ENCODE measurements around the gene ZNF410.
"Not testable (repeated sequence)": the region's sequence is repeated elsewhere in the genome, so short reads cannot be mapped to it uniquely, and the experiment has no call there.

Gene ZNF410, protein sequence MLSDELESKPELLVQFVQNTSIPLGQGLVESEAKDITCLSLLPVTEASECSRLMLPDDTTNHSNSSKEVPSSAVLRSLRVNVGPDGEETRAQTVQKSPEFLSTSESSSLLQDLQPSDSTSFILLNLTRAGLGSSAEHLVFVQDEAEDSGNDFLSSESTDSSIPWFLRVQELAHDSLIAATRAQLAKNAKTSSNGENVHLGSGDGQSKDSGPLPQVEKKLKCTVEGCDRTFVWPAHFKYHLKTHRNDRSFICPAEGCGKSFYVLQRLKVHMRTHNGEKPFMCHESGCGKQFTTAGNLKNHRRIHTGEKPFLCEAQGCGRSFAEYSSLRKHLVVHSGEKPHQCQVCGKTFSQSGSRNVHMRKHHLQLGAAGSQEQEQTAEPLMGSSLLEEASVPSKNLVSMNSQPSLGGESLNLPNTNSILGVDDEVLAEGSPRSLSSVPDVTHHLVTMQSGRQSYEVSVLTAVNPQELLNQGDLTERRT

GRCh38 chr14:73886449-73887317, at the start of gene ZNF410:
Gene ZNF410, plus strand, starts transcription at chr14:73886859. Its CDS starts 5,317 bp downstream, at chr14:73892176.
- peak; percentile 92 for DNase-seq

- DNase-seq, result not testable (repeated sequence)
Observed at GRCh38 chr14:73838293-73839034, 48.2 kb upstream of the ZNF410 start.

- no peak for DNase-seq
Observed at GRCh38 chr14:73842201-73842600, 44.5 kb upstream of the ZNF410 start.

DNA sequence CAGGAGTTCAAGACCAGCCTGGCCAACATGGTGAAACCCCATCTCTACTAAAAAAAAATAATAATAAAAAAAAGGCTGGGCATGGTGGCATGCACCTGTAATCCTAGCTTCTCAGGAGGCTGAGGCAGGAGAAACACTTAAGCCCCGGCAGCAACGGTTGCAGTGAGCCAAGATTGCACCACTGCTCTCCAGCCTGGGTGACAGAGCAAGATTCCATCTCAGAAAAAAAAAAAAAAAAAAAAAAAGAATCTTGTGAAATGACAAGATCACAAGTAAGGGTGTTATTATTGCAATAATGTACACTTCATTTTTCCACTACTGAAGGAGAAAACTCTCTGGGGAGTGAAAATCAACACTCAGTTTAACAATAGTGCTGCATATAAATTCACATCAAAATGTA, 43.8 kb upstream of the ZNF410 start:
- no peak for DNase-seq

DNA sequence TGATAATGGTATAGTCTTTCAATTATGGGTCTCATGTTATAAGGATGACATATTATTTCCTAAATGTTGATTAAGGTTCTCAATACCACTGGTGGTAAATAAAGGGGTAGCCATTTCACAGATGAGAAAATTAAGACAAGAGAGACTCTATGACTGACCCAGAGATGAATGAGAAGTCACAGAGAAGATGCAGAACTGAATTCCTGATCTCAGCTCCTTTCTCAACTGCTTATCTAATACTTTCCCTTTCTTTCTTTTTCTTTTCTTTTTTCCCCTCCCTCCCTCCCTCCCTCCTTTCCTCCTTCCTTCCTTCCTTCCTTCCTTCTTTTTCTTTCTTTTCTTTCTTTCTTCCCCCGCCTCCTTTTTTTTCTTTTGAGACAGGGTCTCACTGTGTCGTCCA, 43.4 kb upstream of the ZNF410 start:
- DNase-seq, result no peak

GRCh38 chr14:73846947-73847346, 39.7 kb upstream of the ZNF410 start:
- no peak for DNase-seq

DNA sequence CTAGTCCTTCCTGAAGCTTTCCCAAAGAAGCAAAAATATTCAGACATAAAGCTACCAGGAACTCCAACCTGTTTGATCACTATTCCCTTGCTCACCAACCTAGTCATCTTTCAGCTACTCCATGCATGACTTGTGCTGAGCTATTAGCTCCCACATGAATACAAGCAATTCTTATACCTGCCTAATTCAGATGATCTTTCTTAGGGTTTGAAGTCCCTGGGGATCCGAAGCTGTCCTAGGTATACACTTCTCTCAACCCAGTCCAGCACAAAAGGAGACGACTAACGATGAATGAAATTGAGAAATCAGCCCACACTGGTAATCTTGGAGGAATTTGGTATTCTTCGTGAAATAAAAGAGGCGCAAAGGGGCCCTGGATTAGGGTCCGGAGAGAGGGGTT, 35.7 kb upstream of the ZNF410 start:
- no peak for DNase-seq

- DNase-seq, result peak; percentile 94
Observed at GRCh38 chr14:73851567-73852382, 34.9 kb upstream of the ZNF410 start, which contains the start of gene PTGR2. Gene PTGR2, plus strand, starts transcription at chr14:73851831. Its CDS starts 7,032 bp downstream, at chr14:73858863.

- no peak for DNase-seq
Observed at GRCh38 chr14:73859145-73859544, 27.5 kb upstream of the ZNF410 start.

DNA sequence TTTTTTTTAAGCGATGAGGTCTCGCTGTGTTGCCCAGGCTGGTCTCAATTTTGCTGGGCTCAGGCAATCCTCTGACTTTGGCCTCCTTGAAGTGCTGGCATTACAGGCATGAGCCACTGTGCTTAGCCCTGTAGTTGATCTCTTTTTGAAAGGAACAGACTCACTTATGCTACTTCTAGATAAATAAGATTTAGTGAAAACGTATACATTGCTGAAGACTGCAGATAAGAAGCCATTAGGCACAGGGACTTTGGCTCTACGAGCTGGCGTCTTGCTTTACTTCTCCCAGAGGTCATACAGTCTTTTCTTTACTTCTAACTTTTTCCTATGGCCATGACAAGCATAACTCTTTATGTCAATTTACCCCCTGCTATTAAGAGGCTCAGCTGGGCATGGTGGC, 25.6 kb upstream of the ZNF410 start:
- no peak for DNase-seq

GRCh38 chr14:73862480-73862879, 24.2 kb upstream of the ZNF410 start:
- DNase-seq, result no peak

- no peak for DNase-seq
Observed at GRCh38 chr14:73863209-73863608, 23.4 kb upstream of the ZNF410 start.

DNA sequence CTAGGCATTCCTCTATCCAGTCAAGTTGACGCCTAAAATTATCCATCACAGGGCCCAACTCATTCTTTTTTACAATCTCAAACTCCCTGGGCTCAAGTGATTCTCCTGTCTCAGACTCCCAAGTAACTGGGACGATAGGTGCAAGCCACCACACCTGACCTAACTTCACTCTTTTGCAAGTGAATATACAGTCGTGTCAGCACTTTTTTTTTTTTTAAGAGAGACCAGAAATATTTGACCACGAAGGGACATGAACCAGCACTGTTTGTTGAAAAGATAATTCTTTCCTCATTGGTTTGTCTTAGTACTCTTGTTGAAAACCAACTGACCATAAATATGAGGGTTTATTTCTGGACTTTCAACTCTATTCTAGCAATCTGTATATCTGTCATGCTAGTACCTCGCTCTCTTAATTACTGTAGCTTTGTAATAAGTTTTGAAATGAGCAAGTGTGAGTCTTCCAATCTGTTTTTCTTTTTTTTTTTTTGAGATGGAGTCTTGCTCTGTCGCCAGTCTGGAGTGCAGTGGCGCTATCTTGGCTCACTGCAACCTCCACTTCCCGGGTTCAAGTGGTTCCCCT, 21.0 kb upstream of the ZNF410 start:
- DNase-seq, result no peak

DNA sequence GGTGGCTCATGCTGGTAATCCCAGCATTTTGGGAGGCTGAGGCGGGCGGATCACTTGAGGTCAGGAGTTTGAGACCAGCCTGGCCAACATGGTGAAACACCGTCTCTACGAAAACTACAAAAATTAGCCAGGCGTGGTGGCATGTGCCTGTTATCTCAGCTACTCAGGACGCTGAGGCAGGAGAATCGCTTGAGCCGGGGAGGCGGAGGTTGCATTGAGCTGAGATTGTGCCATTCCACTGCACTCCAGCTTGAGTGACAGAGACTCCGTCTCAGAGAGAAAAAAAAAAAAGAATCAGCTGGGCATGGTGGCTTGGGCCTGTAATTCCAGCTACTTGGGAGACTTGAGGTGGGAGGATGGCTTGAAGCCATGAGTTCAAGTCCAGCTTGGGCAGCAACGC, 16.9 kb upstream of the ZNF410 start:
- not testable (repeated sequence) for DNase-seq

- DNase-seq, result no peak
Observed at GRCh38 chr14:73870525-73871235, 16.0 kb upstream of the ZNF410 start.

DNA sequence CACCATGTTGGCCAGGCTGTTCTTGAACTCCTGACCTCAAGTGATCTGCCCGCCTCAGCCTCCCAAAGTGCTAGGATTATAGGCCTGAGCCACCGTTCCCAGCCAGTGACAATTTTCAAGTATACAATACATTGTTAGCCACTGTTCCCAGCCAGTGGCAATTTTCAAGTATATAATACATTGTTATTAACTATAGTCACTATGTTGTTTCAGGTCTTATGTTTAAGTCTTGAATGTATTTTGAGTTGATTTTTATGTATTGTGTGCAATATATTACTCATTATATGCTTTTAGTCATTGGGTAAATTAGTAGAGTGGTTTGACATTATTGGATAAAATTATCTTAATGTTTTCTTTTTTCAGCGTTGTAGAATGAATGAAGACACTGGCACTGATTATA, 13.0 kb upstream of the ZNF410 start:
- no peak for DNase-seq

GRCh38 chr14:73877790-73878189, 8.9 kb upstream of the ZNF410 start:
- DNase-seq, result no peak

DNA sequence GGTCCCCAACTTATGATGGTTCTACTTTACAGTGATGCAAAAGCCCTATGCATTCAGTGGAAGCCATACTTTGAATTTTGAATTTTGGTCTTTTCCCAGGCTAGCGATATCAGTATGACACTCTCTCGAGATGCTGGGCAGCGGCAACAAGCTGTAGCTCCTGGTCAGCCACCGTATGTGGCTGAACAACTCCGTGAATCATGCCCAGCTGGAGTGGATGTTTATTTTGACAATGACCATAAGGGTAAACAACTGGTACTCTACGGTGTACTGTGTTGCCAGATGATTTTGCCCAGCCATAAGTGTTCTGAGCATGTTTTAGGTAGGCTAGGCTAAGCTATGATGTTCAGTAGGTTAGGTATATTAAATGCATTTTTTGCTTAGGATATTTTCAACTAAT, 8.2 kb upstream of the ZNF410 start:
- no peak for DNase-seq

DNA sequence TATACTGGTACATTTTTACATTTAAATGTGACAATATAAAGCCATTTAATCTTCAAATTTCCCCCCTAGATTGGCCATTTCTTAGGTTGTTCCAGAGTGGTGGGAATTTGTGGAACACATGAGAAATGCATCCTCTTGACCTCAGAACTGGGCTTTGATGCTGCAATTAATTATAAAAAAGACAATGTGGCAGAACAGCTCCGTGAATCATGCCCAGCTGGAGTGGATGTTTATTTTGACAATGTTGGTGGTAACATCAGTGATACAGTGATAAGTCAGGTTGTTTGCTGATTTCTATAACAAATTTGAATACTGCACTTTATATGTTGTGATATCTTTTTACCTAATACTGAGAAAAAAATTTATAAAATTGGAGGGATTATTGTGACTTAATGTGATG, 7.6 kb upstream of the ZNF410 start:
- no peak for DNase-seq

DNA sequence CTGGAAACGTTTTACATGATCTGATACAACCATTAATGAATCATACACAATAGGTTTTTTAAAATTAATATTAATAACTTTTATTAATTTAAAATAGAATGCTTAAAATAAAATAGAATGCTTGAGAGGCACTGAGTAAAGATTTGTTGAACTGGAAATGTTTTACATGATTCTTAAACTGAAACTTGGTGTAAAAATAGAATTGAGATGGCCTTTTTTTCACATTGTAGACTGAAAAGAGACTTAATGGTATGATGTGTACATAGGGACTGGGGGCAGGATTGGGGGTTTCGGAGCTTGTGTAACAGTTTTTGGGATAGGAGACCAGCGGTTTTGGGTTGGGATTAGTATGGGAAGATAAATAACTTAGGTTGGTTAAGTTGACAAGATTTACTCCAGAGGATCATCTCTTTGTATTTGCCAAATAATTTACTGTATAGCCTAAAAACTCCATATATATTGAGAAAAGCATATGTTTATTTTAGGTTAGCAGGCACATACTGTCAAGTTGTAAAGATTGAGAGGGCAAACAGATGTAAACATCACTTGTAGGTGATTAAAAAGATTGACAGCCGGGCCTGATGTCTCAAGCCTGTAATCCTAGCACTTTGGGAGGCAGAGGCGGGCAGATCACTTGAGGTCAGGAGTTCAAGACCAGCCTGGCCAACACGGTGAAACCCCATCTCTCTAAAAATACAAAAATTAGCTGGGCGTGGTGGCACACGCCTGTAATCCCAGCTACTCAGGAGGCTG, 2.0 kb upstream of the ZNF410 start:
- no peak for DNase-seq

- DNase-seq, result no peak
Observed at GRCh38 chr14:73887318-73887616, 608 bp downstream of the ZNF410 start.
